Neural progenitor cell (in vitro differentiated cells): ENCODE results near the gene NGLY1. TPM values are rescaled to one million over a fixed set of nuclear protein-coding genes. Genes with fewer than 3 reads are reported as not detected.
A peak's percentile ranks its signal among the peaks of the same experiment; 100 is the strongest.

Experiments
- DNase-seq: peaks from one replicate; pipeline ENCODE4 v3.0.0-alpha.2; 2016; ENCODE audit warnings: low spot score
- H2AFZ ChIP-seq: fragments of 200-600 bp; sonication (generic); replicated peaks from 2 replicates; pipeline ENCODE4 v1.6.1; 2016; ENCODE audit warnings: antibody characterized with exemption
- H3F3A ChIP-seq: fragments of 200-600 bp; sonication (generic); 2 replicates; pipeline ENCODE4 v1.6.1; 2016; ENCODE audit warnings: antibody characterized with exemption, low read depth
- H3K27ac ChIP-seq: fragments of 200-600 bp; sonication (generic); 2 replicates; pipeline ENCODE4 v1.5.1; 2016; ENCODE audit warnings: mild to moderate bottlenecking
- H3K27me3 ChIP-seq: fragments of 200-600 bp; sonication (generic); 2 replicates; pipeline ENCODE4 v1.6.1; 2016; ENCODE audit warnings: mild to moderate bottlenecking, moderate library complexity
- H3K36me3 ChIP-seq: fragments of 200-600 bp; sonication (generic); 2 replicates; pipeline ENCODE4 v1.5.1; 2016
- H3K4me1 ChIP-seq: fragments of 200-600 bp; sonication (generic); 2 replicates; pipeline ENCODE4 v1.6.1; 2016; ENCODE audit warnings: mixed run types
- H3K4me2 ChIP-seq: fragments of 200-600 bp; sonication (generic); 2 replicates; pipeline ENCODE4 v1.6.1; 2016
- H3K4me3 ChIP-seq: fragments of 200-600 bp; sonication (generic); 2 replicates; pipeline ENCODE4 v1.5.1; 2016
- H3K79me2 ChIP-seq: fragments of 200-600 bp; sonication (generic); 2 replicates; pipeline ENCODE4 v1.6.1; 2016; ENCODE audit warnings: low read depth
- H3K9ac ChIP-seq: fragments of 200-600 bp; sonication (generic); 2 replicates; pipeline ENCODE4 v1.6.1; 2016
- H3K9me3 ChIP-seq: fragments of 200-600 bp; sonication (generic); 2 replicates; pipeline ENCODE4 v1.5.1; 2016; ENCODE audit warnings: low read depth
- H4K20me1 ChIP-seq: fragments of 200-600 bp; sonication (generic); 2 replicates; pipeline ENCODE4 v1.6.1; 2016; ENCODE audit warnings: low read depth
- H3K27ac Mint-ChIP-seq: 3 replicates; pipeline ENCODE4 v1.8.0; 2021; ENCODE audit warnings: mixed read lengths
- H3K27me3 Mint-ChIP-seq: 2 replicates; pipeline ENCODE4 v1.8.0; 2022; ENCODE audit warnings: low read depth, mild to moderate bottlenecking, inconsistent platforms, moderate library complexity, mixed read lengths; ENCODE audit not compliant: insufficient read depth
- H3K36me3 Mint-ChIP-seq: 3 replicates; pipeline ENCODE4 v1.8.0; 2021; ENCODE audit warnings: mixed read lengths
- H3K4me1 Mint-ChIP-seq: 3 replicates; pipeline ENCODE4 v1.8.0; 2021; ENCODE audit warnings: mixed read lengths
- H3K4me3 Mint-ChIP-seq: 3 replicates; pipeline ENCODE4 v1.8.0; 2021; ENCODE audit warnings: mild to moderate bottlenecking, moderate library complexity, mixed read lengths
- H3K9me3 Mint-ChIP-seq: 3 replicates; pipeline ENCODE4 v1.8.0; 2020; ENCODE audit warnings: mixed read lengths
- CTCF ChIP-seq: fragments of 200-600 bp; sonication (generic); IDR thresholded peaks from 2 replicates; pipeline ENCODE4 v1.5.1; 2017; ENCODE audit warnings: antibody characterized with exemption, mild to moderate bottlenecking
- EZH2 ChIP-seq: fragments of 200-600 bp; sonication (generic); IDR thresholded peaks from 2 replicates; pipeline ENCODE4 v1.6.1; 2017; ENCODE audit warnings: antibody characterized with exemption, mild to moderate bottlenecking, moderate library complexity
- EZH2phosphoT487 ChIP-seq: fragments of 200-600 bp; sonication (generic); IDR thresholded peaks from 2 replicates; pipeline ENCODE4 v1.6.1; 2017; ENCODE audit warnings: antibody characterized with exemption
- total RNA-seq: library from RNA; depleted of rRNA; stranded (reverse); fragments of >200 nt; gene quantifications from 2 replicates; pipeline ENCODE4 v1.2.3, GENCODE V29; 2015; ENCODE audit warnings: low replicate concordance

Gene NGLY1
- total RNA-seq, 1 donor from 2014 or later = 45.0 TPM

GRCh38 chr3:25775936-25776335, 7.3 kb downstream of the NGLY1 start:
- TF ChIP-seq CTCF (no peak), EZH2 (no peak), EZH2phosphoT487 (no peak)
- Histone ChIP-seq H2AFZ (no peak overlapping the region), H3K4me2 (no peak overlapping the region), H3K79me2 (peaks cover 20% of the 10 kb centered on the region), H3K27me3 (no peaks in the 10 kb centered on the region), H3K9me3 (peaks cover 6% of the 10 kb centered on the region), H3F3A (no peaks in the 10 kb centered on the region), H3K9ac (no peak overlapping the region), H3K27ac (no peak overlapping the region), H3K4me1 (no peaks in the 10 kb centered on the region), H3K4me3 (no peak overlapping the region), H3K36me3 (peaks cover 13% of the 10 kb centered on the region), H4K20me1 (no peaks in the 10 kb centered on the region)
- Mint-ChIP-seq H3K4me3 (no peak overlapping the region), H3K36me3 (peaks cover 62% of the 10 kb centered on the region), H3K27ac (no peak overlapping the region), H3K4me1 (no peaks in the 10 kb centered on the region), H3K9me3 (peaks cover 44% of the 10 kb centered on the region), H3K27me3 (peaks cover 6% of the 10 kb centered on the region)
- DNase-seq = no peak

GRCh38 chr3:25768851-25769250, 14.4 kb downstream of the NGLY1 start:
- Mint-ChIP-seq H3K4me3 (no peak overlapping the region), H3K9me3 (peaks cover 43% of the 10 kb centered on the region), H3K36me3 (peaks cover 44% of the 10 kb centered on the region), H3K4me1 (no peaks in the 10 kb centered on the region), H3K27me3 (peaks cover 1% of the 10 kb centered on the region), H3K27ac (no peak overlapping the region)
- H2AFZ ChIP-seq = no peak overlapping the region
- no peak for DNase-seq
- no peak overlapping the region for H3K4me2 ChIP-seq
- no peaks in the 10 kb centered on the region for H3K79me2 ChIP-seq
- peaks cover 19% of the 10 kb centered on the region for H3K36me3 ChIP-seq
- no peaks in the 10 kb centered on the region for H4K20me1 ChIP-seq
- no peak overlapping the region for H3K27ac ChIP-seq
- H3K9me3 ChIP-seq = peaks cover 8% of the 10 kb centered on the region
- H3K4me3 ChIP-seq = no peak overlapping the region
- H3K27me3 ChIP-seq = no peaks in the 10 kb centered on the region
- TF ChIP-seq EZH2 = no peak
- TF ChIP-seq CTCF = no peak
- TF ChIP-seq EZH2phosphoT487 = no peak
- no peaks in the 10 kb centered on the region for H3F3A ChIP-seq
- H3K4me1 ChIP-seq = no peaks in the 10 kb centered on the region
- no peak overlapping the region for H3K9ac ChIP-seq

- H3K27me3 ChIP-seq = no peaks in the 10 kb centered on the region
- no peaks in the 10 kb centered on the region for H4K20me1 ChIP-seq
- H3K36me3 ChIP-seq = no peaks in the 10 kb centered on the region
- no peak overlapping the region for H3K4me3 Mint-ChIP-seq
- no peak overlapping the region for H2AFZ ChIP-seq
- peaks cover 25% of the 10 kb centered on the region for H3K4me1 ChIP-seq
- DNase-seq = peak; percentile 54
- H3F3A ChIP-seq = peaks cover 13% of the 10 kb centered on the region
- H3K27ac Mint-ChIP-seq = no peak overlapping the region
- H3K9me3 ChIP-seq = no peaks in the 10 kb centered on the region
- H3K4me3 ChIP-seq = no peak overlapping the region
- H3K9me3 Mint-ChIP-seq = no peaks in the 10 kb centered on the region
- H3K36me3 Mint-ChIP-seq = peaks cover 26% of the 10 kb centered on the region
- H3K4me2 ChIP-seq = peak overlapping the region; percentile 51
- H3K27ac ChIP-seq = no peak overlapping the region
- TF ChIP-seq EZH2 (no peak), EZH2phosphoT487 (no peak), CTCF (no peak)
- H3K9ac ChIP-seq = no peak overlapping the region
- H3K27me3 Mint-ChIP-seq = no peaks in the 10 kb centered on the region
- H3K4me1 Mint-ChIP-seq = peaks cover 6% of the 10 kb centered on the region
- no peaks in the 10 kb centered on the region for H3K79me2 ChIP-seq
These were observed 31.5 kb downstream of the NGLY1 start for GRCh38 chr3:25751725-25752124.
